Esophagus muscularis mucosa (tissue), 4 donors: ENCODE measurements around the gene SPATA22. TPM values are rescaled to one million over a fixed set of nuclear protein-coding genes. Genes with fewer than 3 reads are reported as not detected.
"Not testable (repeated sequence)": the region's sequence is repeated elsewhere in the genome, so short reads cannot be mapped to it uniquely, and the experiment has no call there.

ENCODE experiments used
- DNase-seq: peaks from one replicate; pipeline ENCODE4 v3.0.0-alpha.2; 2017; ENCODE audit errors: extremely low spot score
- H3K27ac ChIP-seq, 4 donors: fragments of 200-600 bp; sonication (generic); replicated peaks in 1 of 4; 1 replicate in 3 of 4; 2 replicates in 1 of 4; pipeline ENCODE4 v1.5.1; 2016 to 2019; ENCODE audit warnings: mild to moderate bottlenecking in 1 of 4
- H3K27me3 ChIP-seq, 4 donors: fragments of 200-600 bp; sonication (generic); one replicate each; pipeline versions ENCODE4 v1.5.1 to v1.6.0; 2016 to 2019
- H3K36me3 ChIP-seq, 4 donors: fragments of 200-600 bp; sonication (generic); one replicate each; pipeline ENCODE4 v1.5.1; 2016 to 2019
- H3K4me1 ChIP-seq, 4 donors: fragments of 200-600 bp; sonication (generic); one replicate each; pipeline ENCODE4 v1.5.1; 2016 to 2019
- H3K4me3 ChIP-seq, 4 donors: fragments of 200-600 bp; sonication (generic); 1 replicate in 2 of 4; 2 replicates in 2 of 4; pipeline ENCODE4 v1.5.1; 2016 to 2019; ENCODE audit warnings: mild to moderate bottlenecking in 4 of 4, moderate library complexity in 1 of 4
- H3K9me3 ChIP-seq, 4 donors: fragments of 200-600 bp; sonication (generic); 1 replicate in 3 of 4; 2 replicates in 1 of 4; pipeline ENCODE4 v1.5.1; 2016 to 2019
- CTCF ChIP-seq, 3 experiments: fragments of 200-600 bp in 2 of 3; fragments of 450-650 bp in 1 of 3; sonication (generic) in 2 of 3; IDR thresholded peaks; one replicate each; pipeline ENCODE4 v1.5.1; 2017 to 2019; ENCODE audit warnings: antibody characterized with exemption in 3 of 3, mild to moderate bottlenecking in 2 of 3, moderate library complexity in 1 of 3
- EP300 ChIP-seq: sonication (generic); formaldehyde crosslinking; IDR thresholded peaks from one replicate; pipeline ENCODE4 v1.6.1; 2017; ENCODE audit warnings: antibody characterized with exemption
- POLR2A ChIP-seq: fragments of 450-650 bp; IDR thresholded peaks from one replicate; pipeline ENCODE4 v1.6.1; 2017; ENCODE audit warnings: antibody characterized with exemption, moderate library complexity, mild to moderate bottlenecking, low read depth
- POLR2AphosphoS5 ChIP-seq, 2 donors: sonication (generic); formaldehyde crosslinking; IDR thresholded peaks; one replicate each; pipeline ENCODE4 v1.6.1; 2017; ENCODE audit warnings: antibody characterized with exemption in 2 of 2
- WGBS: methylation state at CpG from one replicate; pipeline ENCODE4 v1.1.5; 2018; 5-methylcytosine and 5-hydroxymethylcytosine counted together
- intact Hi-C: fragments of 100-400 bp; cut with DNase I; formaldehyde crosslinking; loops from one replicate; pipeline ENCODE4 v1.15.1; 2023
- total RNA-seq, 4 donors: library from RNA; depleted of rRNA; stranded (reverse); fragments of >200 nt; gene quantifications; one replicate each; pipeline versions ENCODE4 v1.1.0 to v1.2.1, GENCODE V29; 2016

SPATA22 gene
- total RNA-seq, 4 donors from 2014 or later = 0.39 to 0.50 TPM; not detected in 2

GRCh38 chr17:3398310-3398709 lies 73.3 kb downstream of the SPATA22 start, which contains the start of gene OR1E1:
Gene OR1E1 (minus strand): TSS chr17:3398410. CDS start chr17:3398410, 0 bp downstream.
- H3K4me3 ChIP-seq = no peak within 1 kb of the TSS
- H3K36me3 ChIP-seq = no peaks in the 10 kb centered on the region
- intact Hi-C loops = no loop called here
- no peak for DNase-seq
- H3K27me3 ChIP-seq = peaks cover 0 to 6% (median 0%) of the 10 kb centered on the region in 4 donors
- TF ChIP-seq POLR2A = no peak
- TF ChIP-seq POLR2AphosphoS5 (IDR thresholded peaks at IDR 0.05) = no peak
- TF ChIP-seq CTCF (IDR thresholded peaks at IDR 0.05) = no peak
- no peak for TF ChIP-seq EP300
- no peaks in the 10 kb centered on the region for H3K9me3 ChIP-seq
- H3K27ac ChIP-seq = no peak within 1 kb of the TSS
- 82% methylated on average over 1 of the region's 1 CpG for WGBS
- no peaks in the 10 kb centered on the region for H3K4me1 ChIP-seq

DNA sequence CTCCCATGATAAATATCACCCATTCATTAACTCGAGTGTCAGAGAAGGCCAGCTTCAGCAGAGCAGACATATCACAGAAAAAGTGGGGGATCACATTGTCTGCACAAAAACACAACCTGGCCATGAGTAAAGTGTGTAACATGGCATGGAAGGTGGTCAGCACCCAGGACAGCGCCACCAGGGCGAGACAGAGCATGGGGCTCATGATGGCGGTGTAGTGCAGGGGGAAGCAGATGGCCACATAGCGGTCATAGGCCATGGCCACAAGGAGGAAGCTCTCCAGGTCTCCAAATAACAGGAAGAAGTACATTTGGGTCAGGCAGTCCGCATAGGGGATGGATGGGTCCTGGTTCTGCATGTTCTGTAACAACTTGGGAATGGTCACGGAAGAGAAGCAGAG lies 73.8 kb downstream of the SPATA22 start:
- DNase-seq, H3K4me3 ChIP-seq, intact Hi-C loops, H3K27ac ChIP-seq, H3K36me3 ChIP-seq, H3K9me3 ChIP-seq, H3K27me3 ChIP-seq, H3K4me1 ChIP-seq: not testable (repeated sequence)
- 46% methylated on average over 6 of the region's 7 CpGs for WGBS

Other genes starting within 250 kb of the SPATA22 start
- not detected for gene OR3A1, start 173.5 kb downstream of the SPATA22 start, total RNA-seq
- under 1 TPM in 1 of 4 donors, not detected in 3; 0.65 TPM for gene OR3A2, start 85.5 kb downstream of the SPATA22 start, total RNA-seq
- not detected for gene OR1E1, start 73.4 kb downstream of the SPATA22 start, total RNA-seq
- not detected for gene OR3A3, start 60.4 kb downstream of the SPATA22 start, total RNA-seq
- not detected for gene OR1E2, start 38.0 kb downstream of the SPATA22 start, total RNA-seq
- 1 to 10 TPM; 1.7 to 2.9 (median 2.5) TPM for gene ASPA, start 4.2 kb upstream of the SPATA22 start, total RNA-seq
- under 1 TPM; 0.26 to 0.83 (median 0.45) TPM for gene TRPV3, start 86.0 kb upstream of the SPATA22 start, total RNA-seq
- gene TRPV1, start 137.6 kb upstream of the SPATA22 start, total RNA-seq = 1 to 10 TPM; 2.0 to 5.0 (median 3.1) TPM
- gene SHPK, start 164.4 kb upstream of the SPATA22 start, total RNA-seq = 10 to 100 TPM in 1 of 4 donors, 1 to 10 TPM in 3; 5.0 to 10.7 (median 5.6) TPM
- 10 to 100 TPM; 10.4 to 20.3 (median 15.5) TPM for gene CTNS, start 164.9 kb upstream of the SPATA22 start, total RNA-seq
- 100 to 1,000 TPM in 3 of 4 donors, 10 to 100 TPM in 1; 98.0 to 175 (median 115) TPM for gene TAX1BP3, start 196.8 kb upstream of the SPATA22 start, total RNA-seq
- gene EMC6, start 197.0 kb upstream of the SPATA22 start, total RNA-seq = 10 to 100 TPM; 15.8 to 38.2 (median 23.6) TPM
- 1 to 10 TPM in 2 of 4 donors, under 1 TPM in 2; 0.19 to 1.5 (median 1.0) TPM for gene P2RX5, start 224.3 kb upstream of the SPATA22 start, total RNA-seq